Bronchial epithelial cell (primary cell): Measurements from ENCODE around the gene STK38. TPM values are rescaled to one million over a fixed set of nuclear protein-coding genes. Genes with fewer than 3 reads are reported as not detected.

Source experiments
- DNase-seq: peaks from one replicate; pipeline ENCODE4 v3.0.0-alpha.2; 2010; ENCODE audit warnings: low read depth
- FAIRE-seq: peaks from 2 replicates; lab custom pipeline; 2011; peaks lifted over from hg19 to GRCh38; lab: Jason Lieb, UNC
- H3K27me3 ChIP-seq: 2 replicates; pipeline ENCODE4 v1.5.1; 2011; ENCODE audit warnings: low read length; ENCODE audit not compliant: control insufficient read depth, insufficient read depth
- H3K36me3 ChIP-seq: 2 replicates; pipeline ENCODE4 v1.5.1; 2011; ENCODE audit warnings: low read length; ENCODE audit not compliant: control insufficient read depth, insufficient read depth
- H3K4me3 ChIP-seq: 2 replicates; pipeline ENCODE4 v1.5.1; 2011; ENCODE audit warnings: mild to moderate bottlenecking, low read depth, low read length, control low read depth
- total RNA-seq: library from RNA; depleted of rRNA; stranded (reverse); fragments of >200 nt; gene quantifications from 2 replicates; pipeline ENCODE4 v1.2.1, GENCODE V29; 2014
- TF ChIP-seq, protein P1 (sequence below): IDR thresholded peaks from 2 replicates; pipeline ENCODE4 v1.5.1; 2011; ENCODE audit warnings: mild to moderate bottlenecking, moderate library complexity, low read length, control low read depth, inconsistent platforms; ENCODE audit not compliant: insufficient read depth, severe bottlenecking

STK38 gene
- total RNA-seq, 1 donor from 2014 or later = 13.7 TPM

DNA sequence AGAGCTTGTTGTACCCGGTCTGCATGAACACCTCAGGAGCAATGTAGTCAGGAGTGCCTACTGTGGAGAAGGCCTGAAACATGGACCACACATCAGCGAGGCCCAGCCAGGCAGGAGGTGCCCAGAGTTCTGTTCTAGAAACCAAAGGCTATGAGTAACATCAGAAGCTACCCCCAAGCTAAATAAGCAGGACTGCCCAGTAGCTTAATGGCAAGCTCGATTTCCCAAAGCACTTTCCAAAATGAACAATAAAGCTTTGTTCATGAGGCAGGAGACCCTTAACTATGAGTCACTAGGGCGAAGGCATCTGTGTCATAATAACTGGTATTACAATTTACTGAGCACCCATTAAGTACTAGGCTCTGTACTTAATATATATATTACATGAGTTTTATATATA, 47.4 kb downstream of the STK38 start:
- TF ChIP-seq, protein P1, sequence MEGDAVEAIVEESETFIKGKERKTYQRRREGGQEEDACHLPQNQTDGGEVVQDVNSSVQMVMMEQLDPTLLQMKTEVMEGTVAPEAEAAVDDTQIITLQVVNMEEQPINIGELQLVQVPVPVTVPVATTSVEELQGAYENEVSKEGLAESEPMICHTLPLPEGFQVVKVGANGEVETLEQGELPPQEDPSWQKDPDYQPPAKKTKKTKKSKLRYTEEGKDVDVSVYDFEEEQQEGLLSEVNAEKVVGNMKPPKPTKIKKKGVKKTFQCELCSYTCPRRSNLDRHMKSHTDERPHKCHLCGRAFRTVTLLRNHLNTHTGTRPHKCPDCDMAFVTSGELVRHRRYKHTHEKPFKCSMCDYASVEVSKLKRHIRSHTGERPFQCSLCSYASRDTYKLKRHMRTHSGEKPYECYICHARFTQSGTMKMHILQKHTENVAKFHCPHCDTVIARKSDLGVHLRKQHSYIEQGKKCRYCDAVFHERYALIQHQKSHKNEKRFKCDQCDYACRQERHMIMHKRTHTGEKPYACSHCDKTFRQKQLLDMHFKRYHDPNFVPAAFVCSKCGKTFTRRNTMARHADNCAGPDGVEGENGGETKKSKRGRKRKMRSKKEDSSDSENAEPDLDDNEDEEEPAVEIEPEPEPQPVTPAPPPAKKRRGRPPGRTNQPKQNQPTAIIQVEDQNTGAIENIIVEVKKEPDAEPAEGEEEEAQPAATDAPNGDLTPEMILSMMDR = no peak
- peaks cover 18% of the 10 kb centered on the region for H3K36me3 ChIP-seq
- H3K4me3 ChIP-seq = no peak overlapping the region
- H3K27me3 ChIP-seq = no peaks in the 10 kb centered on the region
- DNase-seq (no peak), FAIRE-seq (no peak)

DNA sequence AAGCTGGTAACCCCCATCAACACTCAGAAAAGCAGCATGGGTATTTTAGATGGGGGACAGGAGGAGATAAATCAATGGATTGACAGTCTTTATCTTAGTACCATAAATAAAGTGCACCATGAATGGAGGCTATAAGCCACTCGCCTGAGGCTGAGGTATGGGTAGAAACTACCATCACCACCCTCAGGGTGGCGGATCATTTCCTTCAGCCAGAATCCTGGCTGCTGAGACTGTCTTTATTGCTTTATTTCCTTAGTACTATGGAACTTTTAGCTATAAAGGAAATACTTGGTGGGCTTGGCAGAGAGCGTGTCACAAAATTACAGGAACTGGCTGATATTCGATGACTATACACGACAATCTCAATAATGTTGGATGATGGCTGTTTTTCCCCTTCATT, 52.2 kb downstream of the STK38 start:
- Histone ChIP-seq H3K4me3 (no peak overlapping the region), H3K27me3 (no peaks in the 10 kb centered on the region), H3K36me3 (peaks cover 16% of the 10 kb centered on the region)
- FAIRE-seq (no peak), DNase-seq (no peak)
- TF ChIP-seq, protein P1 = no peak

DNA sequence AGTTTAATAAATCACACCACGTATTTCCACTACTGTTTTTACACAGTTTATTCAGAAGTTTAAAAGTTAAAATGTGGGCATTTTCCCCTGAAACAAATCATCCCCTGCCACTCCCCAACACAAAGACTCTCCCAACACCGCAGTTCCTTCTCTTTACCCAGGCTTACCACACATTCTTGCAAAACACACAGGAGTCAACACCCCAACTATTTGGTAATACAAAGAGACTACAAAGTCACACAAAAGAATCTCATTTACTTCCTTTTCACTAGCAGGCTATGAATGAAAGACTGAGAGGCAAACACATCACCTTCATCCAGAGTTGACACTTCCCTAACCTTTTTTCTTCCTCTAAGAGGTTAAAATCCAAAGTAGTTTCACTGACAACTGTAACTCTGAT, 53.4 kb downstream of the STK38 start:
- H3K36me3 ChIP-seq = peaks cover 7% of the 10 kb centered on the region
- peak; percentile 40 for FAIRE-seq
- peak; percentile 58 for DNase-seq
- no peaks in the 10 kb centered on the region for H3K27me3 ChIP-seq
- no peak overlapping the region for H3K4me3 ChIP-seq
- TF ChIP-seq, protein P1 = no peak

DNA sequence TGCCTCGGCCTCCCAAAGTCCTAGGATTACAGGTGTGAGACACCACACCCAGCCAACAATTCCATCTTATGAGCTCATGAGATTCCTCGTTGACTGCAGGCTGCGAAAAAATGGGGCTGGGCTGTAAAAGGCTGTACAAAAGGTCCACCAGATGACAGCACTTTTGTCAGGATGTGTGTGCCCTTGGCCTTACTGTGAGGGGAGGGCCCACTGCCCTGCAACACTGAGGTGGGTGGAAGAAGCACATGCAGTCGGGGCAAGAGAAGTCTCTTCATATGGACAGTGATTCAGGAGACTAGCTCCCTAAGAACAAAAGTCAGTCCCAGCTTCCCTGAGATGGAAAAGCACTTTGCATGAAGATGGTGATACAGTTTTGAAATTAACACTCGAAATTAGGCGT, 54.0 kb downstream of the STK38 start:
- FAIRE-seq (no peak), DNase-seq (no peak)
- H3K36me3 ChIP-seq = peaks cover 7% of the 10 kb centered on the region
- TF ChIP-seq, protein P1 = no peak
- H3K27me3 ChIP-seq = no peaks in the 10 kb centered on the region
- no peak overlapping the region for H3K4me3 ChIP-seq

DNA sequence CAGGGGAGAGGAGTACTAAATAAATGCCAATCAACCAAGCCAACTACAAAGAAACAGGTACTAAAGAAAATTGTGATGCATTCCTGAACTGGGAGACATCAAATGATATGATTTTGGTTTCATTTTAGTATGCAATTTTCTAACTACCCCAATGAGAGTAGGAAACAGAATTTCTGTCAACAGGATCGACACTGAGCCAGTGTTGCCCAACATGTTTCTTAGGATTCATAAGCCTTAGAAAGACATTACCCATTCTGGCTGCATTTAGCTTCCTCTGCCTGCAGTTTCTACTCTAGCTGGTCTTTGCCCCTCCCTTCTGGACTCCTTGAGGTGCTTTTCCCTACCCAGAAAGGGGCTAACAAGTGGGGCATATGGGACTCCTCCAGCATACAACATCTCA, 54.7 kb downstream of the STK38 start:
- TF ChIP-seq, protein P1 = no peak
- DNase-seq = no peak
- Histone ChIP-seq H3K4me3 (no peak overlapping the region), H3K27me3 (no peaks in the 10 kb centered on the region), H3K36me3 (peaks cover 7% of the 10 kb centered on the region)
- no peak for FAIRE-seq

DNA sequence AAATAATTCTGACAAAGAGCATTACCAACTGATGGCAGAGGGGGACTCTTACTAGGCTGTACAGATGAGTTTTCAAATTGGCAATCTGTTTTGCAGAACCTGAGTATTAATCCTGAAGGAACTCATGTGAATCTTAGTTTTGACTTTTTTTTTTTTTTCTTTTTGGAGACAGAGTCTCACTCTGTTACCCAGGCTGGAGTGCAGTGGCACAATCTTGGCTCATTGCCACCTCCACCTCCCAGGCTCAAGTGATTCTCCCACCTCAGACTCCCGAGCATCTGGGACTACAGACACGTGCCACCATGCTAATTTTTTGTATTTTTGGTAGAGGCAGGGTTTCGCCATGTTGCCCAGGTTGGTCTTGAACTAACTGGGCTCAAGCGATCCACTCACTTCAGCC, 55.2 kb downstream of the STK38 start:
- no peak for DNase-seq
- FAIRE-seq = no peak
- Histone ChIP-seq H3K4me3 (no peak overlapping the region), H3K27me3 (no peaks in the 10 kb centered on the region), H3K36me3 (peaks cover 7% of the 10 kb centered on the region)
- TF ChIP-seq, protein P1 = no peak
